Measurements from ENCODE around the gene MUCL3. TPM values are rescaled to one million over a fixed set of nuclear protein-coding genes. Genes with fewer than 3 reads are reported as not detected.
A peak's percentile ranks its signal among the peaks of the same experiment; 100 is the strongest.

Gene MUCL3
- polyA plus RNA-seq, 1 of the 3 experiments (the other 2 are of a cell fraction): not detected

GRCh38 chr6:30893666-30894065 lies 47.1 kb upstream of the MUCL3 start:
- H3K4me1 ChIP-seq (ENCODE audit: control insufficient read depth in 1 of 2, insufficient read depth in 2 of 2, low read depth in 1 of 2, low read length in 1 of 2): peaks cover 0 to 6% of the 10 kb centered on the region in 2 experiments; a peak in 1 of 4 replicates

GRCh38 chr6:30894381-30894780 lies 46.4 kb upstream of the MUCL3 start:
- TF ChIP-seq FOXJ3 (CRISPR knock-in tag; IDR thresholded peaks at IDR 0.05) (no peak), GABPA (IDR thresholded peaks at IDR 0.05; ENCODE audit: low read depth) (no peak), TEAD4 (IDR thresholded peaks at IDR 0.05; ENCODE audit: borderline replicate concordance, insufficient read depth) (no peak), FOSL2 (IDR thresholded peaks at IDR 0.05; ENCODE audit: borderline replicate concordance, low read depth) (no peak), EZH2phosphoT487 (IDR thresholded peaks at IDR 0.05; ENCODE audit: borderline replicate concordance, low read depth) (no peak)
- WGBS (ENCODE audit: low lambda C conversion rate): 98% methylated on average over 7 of the region's 12 CpGs
- POLR2A ChIA-PET: no interaction called here
- Histone ChIP-seq H3K9ac (no peak overlapping the region), H3K36me3 (replicated peaks in 1 of 2; ENCODE audit: control insufficient read depth in 1 of 2, insufficient read depth in 2 of 2, low read length in 1 of 2) (peaks cover 10 to 71% of the 10 kb centered on the region in 2 experiments), H3K79me2 (ENCODE audit: insufficient read depth) (peaks cover 14% of the 10 kb centered on the region; the same call in 1 of the 2 replicates), H3K9me2 (no peaks in the 10 kb centered on the region), H3K9me3 (no peaks in the 10 kb centered on the region), H3F3A (replicated peaks; ENCODE audit: insufficient read depth) (no peaks in the 10 kb centered on the region), H3K4me1 (ENCODE audit: control insufficient read depth in 1 of 2, insufficient read depth in 2 of 2, low read depth in 1 of 2, low read length in 1 of 2) (peaks cover 0 to 6% of the 10 kb centered on the region in 2 experiments; a peak in 1 of 4 replicates), H3K4me2 (no peak overlapping the region), H2AFZ (ENCODE audit: low read depth) (no peak overlapping the region), H4K20me1 (ENCODE audit: insufficient read depth) (no peaks in the 10 kb centered on the region), H3K4me3 (ENCODE audit: low read depth in 2 of 2, low read length in 1 of 2) (no peak overlapping the region), H3K27me3 (ENCODE audit: insufficient read depth) (no peaks in the 10 kb centered on the region), H3K27ac (ENCODE audit: low read depth in 2 of 2, low read length in 1 of 2) (no peak overlapping the region)
- CTCF ChIA-PET: no interaction called here
- DNase-seq: peak; percentile 24

More at GRCh38 chr6:30893666-30894065, 47.1 kb upstream of the MUCL3 start:
- H3K27me3 ChIP-seq (ENCODE audit: insufficient read depth): no peaks in the 10 kb centered on the region
- no peak overlapping the region for H3K9ac ChIP-seq
- no peaks in the 10 kb centered on the region for H3F3A ChIP-seq (replicated peaks; ENCODE audit: insufficient read depth)
- H3K9me3 ChIP-seq: no peaks in the 10 kb centered on the region
- H3K27ac ChIP-seq (ENCODE audit: low read depth in 2 of 2, low read length in 1 of 2): no peak overlapping the region
- H3K4me3 ChIP-seq (ENCODE audit: low read depth in 2 of 2, low read length in 1 of 2): no peak overlapping the region
- peaks cover 22% of the 10 kb centered on the region; the same call in 1 of the 2 replicates for H3K79me2 ChIP-seq (ENCODE audit: insufficient read depth)
- TF ChIP-seq SMC3 (IDR thresholded peaks at IDR 0.05; ENCODE audit: low read depth, low read length) (no peak), TCF12 (IDR thresholded peaks at IDR 0.05) (no peak), MEF2A (IDR thresholded peaks at IDR 0.05; ENCODE audit: borderline replicate concordance, low read depth) (no peak), REST (IDR thresholded peaks at IDR 0.05; ENCODE audit: low read depth, low read length) (no peak)
- H3K9me2 ChIP-seq: no peaks in the 10 kb centered on the region
- no peak overlapping the region for H2AFZ ChIP-seq (ENCODE audit: low read depth)
- 98% methylated on average over 8 of the region's 8 CpGs for WGBS (ENCODE audit: low lambda C conversion rate)
- H3K4me2 ChIP-seq: no peak overlapping the region
- no peaks in the 10 kb centered on the region for H4K20me1 ChIP-seq (ENCODE audit: insufficient read depth)
- POLR2A ChIA-PET: no interaction called here
- CTCF ChIA-PET: interaction anchor here (0.9 kb wide), 1 partner anchor 71 kb away, joined by 4 read pairs; no protein-coding TSS in a partner anchor
- no peak for DNase-seq
- H3K36me3 ChIP-seq (replicated peaks in 1 of 2; ENCODE audit: control insufficient read depth in 1 of 2, insufficient read depth in 2 of 2, low read length in 1 of 2): peaks cover 10 to 69% of the 10 kb centered on the region in 2 experiments
